GM18861 (cell line): Measurements from ENCODE around the gene WDR87.
"Not testable (repeated sequence)": the region's sequence is repeated elsewhere in the genome, so short reads cannot be mapped to it uniquely, and the experiment has no call there.

Experiments used
- ATAC-seq: cut with Tn5 transposase; IDR thresholded peaks from one replicate; pipeline ENCODE4 v1.9.1; 2021; ENCODE audit not compliant: unreplicated experiment

The WDR87 gene

GRCh38 chr19:37893845-37894575, 12.4 kb downstream of the WDR87 start:
- no peak for ATAC-seq

- no peak for ATAC-seq
Measured at GRCh38 chr19:37886571-37886970, 19.8 kb downstream of the WDR87 start.

- ATAC-seq = no peak
Measured at GRCh38 chr19:37885392-37885791, 21.0 kb downstream of the WDR87 start.

- ATAC-seq = no peak
Measured at GRCh38 chr19:37877147-37877546, 29.2 kb downstream of the WDR87 start.

GRCh38 chr19:37876032-37876431, 30.4 kb downstream of the WDR87 start:
- no peak for ATAC-seq

GRCh38 chr19:37874784-37875183, 31.6 kb downstream of the WDR87 start:
- ATAC-seq = no peak

- ATAC-seq = no peak
Measured at GRCh38 chr19:37872383-37872782, 34.0 kb downstream of the WDR87 start.

- no peak for ATAC-seq
Measured at GRCh38 chr19:37869766-37870340, 36.5 kb downstream of the WDR87 start.

- ATAC-seq = no peak
Measured at GRCh38 chr19:37867831-37868230, 38.6 kb downstream of the WDR87 start.

GRCh38 chr19:37865930-37866329, 40.5 kb downstream of the WDR87 start:
- ATAC-seq = not testable (repeated sequence)

GRCh38 chr19:37864501-37864900, 41.9 kb downstream of the WDR87 start:
- ATAC-seq = no peak

GRCh38 chr19:37855098-37855497, 51.3 kb downstream of the WDR87 start:
- no peak for ATAC-seq

GRCh38 chr19:37845932-37846331, 60.5 kb downstream of the WDR87 start:
- no peak for ATAC-seq
